Endothelial cell of umbilical vein (primary cell): ENCODE results near the gene NAA30. TPM values are rescaled to one million over a fixed set of nuclear protein-coding genes. Genes with fewer than 3 reads are reported as not detected.

Experiments used
- BruUV-seq: library from RNA; stranded (reverse); fragments of 400-500 nt; replicated peaks from 2 replicates; lab custom pipeline; 2021; lab: Mats Ljungman, UMichigan
- CTCF ChIA-PET: fragments of 300-600, 350-600 bp; sonication (Branson Sonifier 250); formaldehyde crosslinking; loops from one replicate; lab custom pipeline; 2021; ENCODE audit warnings: antibody characterized with exemption, inconsistent platforms; lab: Charles Lee
- POLR2A ChIA-PET: fragments of 300-600, 350-600 bp; sonication (Branson Sonifier 250); formaldehyde crosslinking; loops from one replicate; lab custom pipeline; 2021; ENCODE audit warnings: antibody characterized with exemption, inconsistent platforms; lab: Charles Lee
- DNase-seq: peaks from one replicate; pipeline ENCODE4 v3.0.0-alpha.2; 2011; ENCODE audit warnings: low read depth, low spot score
- FAIRE-seq: peaks from 2 replicates; lab custom pipeline; 2011; peaks lifted over from hg19 to GRCh38; lab: Jason Lieb, UNC
- H2AFZ ChIP-seq: 2 replicates; pipeline ENCODE4 v1.6.0; 2012; ENCODE audit warnings: low read depth, low read length, control low read depth, inconsistent platforms
- H3K27ac ChIP-seq: 2 replicates; pipeline ENCODE4 v1.5.1; 2011; ENCODE audit warnings: low read depth, mild to moderate bottlenecking, control low read depth, low read length, moderate library complexity; ENCODE audit not compliant: insufficient read depth
- H3K27me3 ChIP-seq, 2 experiments: 2 replicates each; pipeline versions ENCODE4 v1.6.0 to v1.6.1; 2011; ENCODE audit warnings: low read length in 2 of 2, mixed read lengths in 1 of 2; ENCODE audit not compliant: control insufficient read depth in 2 of 2, insufficient read depth in 2 of 2
- H3K36me3 ChIP-seq, 2 experiments: 2 replicates in 1 of 2; 3 replicates in 1 of 2; pipeline ENCODE4 v1.5.1; 2011; ENCODE audit warnings: low read length in 2 of 2, mild to moderate bottlenecking in 1 of 2, moderate library complexity in 1 of 2; ENCODE audit not compliant: control insufficient read depth in 2 of 2, insufficient read depth in 2 of 2; ENCODE audit errors: extremely low read depth in 1 of 2
- H3K4me1 ChIP-seq: 3 replicates; pipeline ENCODE4 v1.5.1; 2011; ENCODE audit warnings: mild to moderate bottlenecking, low read length; ENCODE audit not compliant: control insufficient read depth, insufficient read depth; ENCODE audit errors: extremely low read depth
- H3K4me2 ChIP-seq: 2 replicates; pipeline ENCODE4 v1.6.1; 2011; ENCODE audit warnings: low read length, control low read depth, mixed read lengths; ENCODE audit not compliant: insufficient read depth
- H3K4me3 ChIP-seq, 3 experiments: fragments of 200-600 bp in 1 of 3; sonication (generic), shearing (Covaris generic) in 1 of 3; replicated peaks in 1 of 3; 2 replicates each; pipeline ENCODE4 v1.5.1; 2011 to 2016; ENCODE audit warnings: control low read depth in 3 of 3, low read length in 3 of 3, mild to moderate bottlenecking in 2 of 3, inconsistent platforms in 1 of 3, low read depth in 1 of 3, moderate library complexity in 1 of 3; ENCODE audit not compliant: insufficient read depth in 1 of 3
- H3K79me2 ChIP-seq: 2 replicates; pipeline ENCODE4 v1.6.0; 2012; ENCODE audit warnings: low read length, inconsistent platforms; ENCODE audit not compliant: control insufficient read depth, insufficient read depth
- H3K9ac ChIP-seq: replicated peaks from 2 replicates; pipeline ENCODE3; 2011; ENCODE audit warnings: low read length, control low read depth; ENCODE audit not compliant: insufficient read depth; ENCODE audit errors: extremely low read depth
- H3K9me1 ChIP-seq: replicated peaks from 3 replicates; pipeline ENCODE4 v1.6.0; 2011; ENCODE audit warnings: mild to moderate bottlenecking, low read length; ENCODE audit not compliant: control insufficient read depth, insufficient read depth; ENCODE audit errors: extremely low read depth
- H3K9me3 ChIP-seq: replicated peaks from 2 replicates; pipeline ENCODE4 v1.5.1; 2012; ENCODE audit warnings: low read length, inconsistent platforms; ENCODE audit not compliant: control insufficient read depth, insufficient read depth
- H4K20me1 ChIP-seq: replicated peaks from 2 replicates; pipeline ENCODE3; 2011; ENCODE audit warnings: mild to moderate bottlenecking, low read length; ENCODE audit not compliant: control insufficient read depth, insufficient read depth; ENCODE audit errors: extremely low read depth
- EZH2 ChIP-seq: IDR thresholded peaks from 2 replicates; pipeline ENCODE4 v1.6.1; 2012; ENCODE audit warnings: borderline replicate concordance, low read depth, mild to moderate bottlenecking, moderate library complexity, low read length, inconsistent platforms; ENCODE audit not compliant: severe bottlenecking
- FOS ChIP-seq: IDR thresholded peaks from 2 replicates; pipeline ENCODE4 v1.6.1; 2011; ENCODE audit warnings: mild to moderate bottlenecking, low read length, moderate library complexity, borderline replicate concordance; ENCODE audit not compliant: insufficient read depth
- JUN ChIP-seq: IDR thresholded peaks from 2 replicates; pipeline ENCODE4 v1.6.1; 2011; ENCODE audit warnings: borderline replicate concordance, low read depth; ENCODE audit not compliant: insufficient read length, insufficient read depth
- MAX ChIP-seq: IDR thresholded peaks from 2 replicates; pipeline ENCODE4 v1.6.1; 2011; ENCODE audit not compliant: insufficient read depth, insufficient read length
- MYC ChIP-seq: IDR thresholded peaks from one replicate; pipeline ENCODE4 v1.6.1; 2011; ENCODE audit warnings: mild to moderate bottlenecking, low read depth, low read length
- POLR2A ChIP-seq: IDR thresholded peaks from 2 replicates; pipeline ENCODE4 v1.6.1; 2012; ENCODE audit warnings: low read depth, mild to moderate bottlenecking, control low read depth, low read length
- POLR2AphosphoS5 ChIP-seq: IDR thresholded peaks from 2 replicates; pipeline ENCODE4 v1.6.1; 2012; ENCODE audit warnings: low read depth, mild to moderate bottlenecking, control low read depth, low read length, moderate library complexity; ENCODE audit not compliant: insufficient read depth
- dilution Hi-C: fragments of 300-500 bp; cut with MboI; formaldehyde crosslinking; loops from one replicate; pipeline ENCODE4 v1.15.0; 2019; ENCODE audit warnings: low sequenced_read_pairs; ENCODE audit not compliant: extremely low pct_ligation_motif_present
- intact Hi-C: fragments of 100-400 bp; cut with micrococcal nuclease; formaldehyde crosslinking; loops from one replicate; pipeline ENCODE4 v1.10.0; 2022
- polyA plus RNA-seq, 4 experiments: library from polyadenylated mRNA; depleted of rRNA in 3 of 4; stranded (reverse) in 3 of 4; unstranded in 1 of 4; fragments of >200 nt; gene quantifications; 2 replicates each; pipeline versions ENCODE4 v1.2.1 to v1.2.3, GENCODE V29; 2011 to 2012; ENCODE audit warnings: missing spikeins in 1 of 4
- total RNA-seq: library from RNA; stranded (reverse); gene quantifications from 2 replicates; pipeline ENCODE4 v1.2.3, GENCODE V29; 2021

NAA30 gene
- total and polyA plus RNA-seq, 2 donors (not counting 3 experiments of a cell fraction or from before 2014, with no cell fraction given): 5.4 to 21.8 TPM

DNA sequence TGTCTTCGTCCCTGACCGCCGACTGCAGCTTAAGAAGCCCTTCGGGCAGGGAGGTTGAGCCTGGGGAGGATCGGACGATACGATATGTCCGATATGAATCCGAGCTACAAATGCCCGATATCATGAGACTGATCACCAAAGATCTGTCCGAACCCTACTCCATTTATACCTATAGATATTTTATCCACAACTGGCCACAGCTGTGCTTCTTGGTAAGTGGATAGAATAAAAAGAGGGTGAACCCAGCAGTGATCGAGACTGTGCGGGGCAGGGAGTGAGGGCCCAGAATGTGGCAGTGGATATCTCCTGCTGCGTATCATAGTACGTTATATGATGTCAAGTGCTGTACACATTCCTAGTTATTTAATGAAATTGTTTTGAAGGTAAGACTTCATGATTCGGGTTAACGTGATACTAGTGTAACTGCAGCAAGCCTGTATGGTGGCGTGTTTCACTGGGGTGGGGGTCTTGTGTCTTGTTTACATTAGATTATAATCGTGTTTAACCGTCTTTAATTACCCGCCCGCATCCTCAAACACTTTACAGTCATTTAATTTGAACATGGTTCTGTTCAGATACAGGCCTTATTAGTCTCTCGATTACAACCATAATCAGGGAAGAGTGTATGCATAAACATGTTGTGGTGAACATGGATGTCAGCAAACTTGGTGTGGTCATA, 1.3 kb downstream of the NAA30 start:
- ChIA-PET POLR2A (interaction anchor here (0.5 to 1.2 kb wide), 2 partner anchors 29 to 872 kb away, joined by 5 read pairs; no protein-coding TSS in a partner anchor), CTCF (interaction anchor here (1.4 to 2.6 kb wide), 3 partner anchors 13 to 909 kb away, joined by 3 to 11 read pairs (median 7); no protein-coding TSS in a partner anchor)
- DNase-seq (peak; percentile 47), FAIRE-seq (no peak)
- no peaks in the 10 kb centered on the region for H3K27me3 ChIP-seq
- peaks cover 20% of the 10 kb centered on the region for H3K4me1 ChIP-seq
- peaks cover 3% of the 10 kb centered on the region for H4K20me1 ChIP-seq
- peaks cover 46% of the 10 kb centered on the region for H3K79me2 ChIP-seq
- no peaks in the 10 kb centered on the region for H3K9me3 ChIP-seq
- H3K4me3 ChIP-seq: peak overlapping the region; percentile 36 to 95 (median 94)
- dilution Hi-C loops (no loop called here), intact Hi-C loops (loop anchor here (1.0 to 10.0 kb wide), 3 partner anchors 10 to 817 kb away; partner anchors contain the start of gene TMEM260)
- BruUV-seq: no TSS peak
- peak overlapping the region; percentile 62 for H3K9ac ChIP-seq
- TF ChIP-seq EZH2: no peak
- TF ChIP-seq JUN: no peak
- no peak for TF ChIP-seq MYC
- no peak for TF ChIP-seq FOS
- TF ChIP-seq MAX: no peak
- no peak for TF ChIP-seq POLR2A
- TF ChIP-seq POLR2AphosphoS5: no peak
- H3K36me3 ChIP-seq: peaks cover 0 to 2% of the 10 kb centered on the region in 2 experiments
- H3K9me1 ChIP-seq: no peaks in the 10 kb centered on the region
- H3K4me2 ChIP-seq: peak overlapping the region; percentile 94
- H2AFZ ChIP-seq: peak overlapping the region; percentile 87
- peak overlapping the region; percentile 56 for H3K27ac ChIP-seq
